GM19395 (cell line): ENCODE measurements around the gene IFNL3.
"Not testable (repeated sequence)": the region's sequence is repeated elsewhere in the genome, so short reads cannot be mapped to it uniquely, and the experiment has no call there.

Source experiments
- ATAC-seq: cut with Tn5 transposase; IDR thresholded peaks from one replicate; pipeline ENCODE4 v1.9.1; 2021; ENCODE audit warnings: mild to moderate bottlenecking, moderate library complexity; ENCODE audit not compliant: unreplicated experiment

Gene IFNL3

GRCh38 chr19:39218230-39219007 lies 26.4 kb downstream of the IFNL3 start:
- ATAC-seq, result no peak

DNA sequence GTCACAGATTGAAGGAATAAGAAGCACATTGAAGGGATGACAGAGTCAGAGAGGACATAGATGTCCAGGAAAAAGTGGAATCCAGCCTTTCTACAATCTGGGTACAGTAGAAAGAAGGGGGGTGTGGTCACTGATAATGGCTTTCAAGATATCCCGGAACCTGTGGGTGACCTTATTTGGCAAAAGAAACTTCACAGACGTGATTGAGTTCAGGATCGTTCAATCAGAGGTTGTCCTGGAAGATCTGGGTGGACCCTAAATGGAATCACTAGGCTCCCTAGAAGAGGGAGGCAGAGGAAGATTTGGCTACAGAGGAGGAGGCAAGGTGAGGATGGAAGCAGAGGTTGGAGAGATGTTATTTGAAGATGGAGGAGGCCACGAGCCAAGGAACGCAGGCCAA lies 27.7 kb downstream of the IFNL3 start:
- ATAC-seq, result no peak

DNA sequence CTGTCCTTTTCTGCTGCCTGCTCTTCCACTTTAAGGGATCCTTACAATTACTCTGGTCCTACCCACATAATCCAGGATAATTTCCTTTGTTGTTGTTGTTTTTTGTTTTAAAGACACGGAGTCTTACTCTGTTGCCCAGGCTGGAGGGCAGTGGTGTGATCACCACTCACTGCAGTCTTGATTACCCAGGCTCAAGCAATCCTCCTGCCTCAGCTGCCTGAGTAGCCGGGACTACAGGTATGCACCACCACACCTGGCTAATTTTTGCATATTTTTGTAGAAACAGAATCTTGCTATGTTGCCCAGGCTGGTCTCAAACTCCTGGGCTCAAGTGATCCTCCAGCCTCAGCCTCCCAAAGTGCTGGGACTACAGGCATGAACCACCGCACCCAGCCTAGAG lies 29.5 kb downstream of the IFNL3 start:
- not testable (repeated sequence) for ATAC-seq

- ATAC-seq, result no peak
Measured at GRCh38 chr19:39212375-39212742, 32.4 kb downstream of the IFNL3 start.

DNA sequence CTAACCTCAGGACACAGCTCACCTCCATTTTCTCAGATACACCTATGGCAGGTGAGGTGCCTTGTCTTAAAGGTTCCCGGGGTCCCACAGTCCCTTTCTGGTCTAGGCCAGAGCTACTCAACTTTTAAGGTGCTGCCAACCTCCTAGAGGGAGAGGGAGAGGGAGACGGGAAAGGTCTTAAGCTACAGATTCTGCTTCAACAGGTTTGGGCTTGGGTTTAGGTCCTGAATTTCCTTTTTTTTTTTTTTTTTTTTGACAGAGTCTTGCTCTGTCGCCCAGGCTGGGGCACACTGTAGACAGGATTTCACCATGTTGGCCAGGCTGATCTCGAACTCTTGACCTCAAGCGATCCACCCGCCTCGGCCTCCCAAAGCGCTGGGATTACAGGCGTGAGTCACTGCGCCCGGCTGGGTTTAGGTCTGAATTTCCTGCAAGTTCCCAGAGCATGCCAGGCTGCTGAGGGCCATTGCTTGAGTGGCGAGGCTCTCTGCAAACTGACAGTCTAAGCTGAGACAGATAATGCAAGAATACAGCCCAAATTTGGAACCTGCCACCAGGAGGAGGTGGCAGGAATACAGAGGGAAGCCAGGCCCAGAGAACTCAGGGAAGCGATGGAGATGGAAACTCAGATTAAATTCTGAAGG lies 33.0 kb downstream of the IFNL3 start:
- ATAC-seq, result no peak

- ATAC-seq, result no peak
Measured at GRCh38 chr19:39209196-39209595, 35.6 kb downstream of the IFNL3 start.

- no peak for ATAC-seq
Measured at GRCh38 chr19:39208175-39208795, 36.5 kb downstream of the IFNL3 start.

DNA sequence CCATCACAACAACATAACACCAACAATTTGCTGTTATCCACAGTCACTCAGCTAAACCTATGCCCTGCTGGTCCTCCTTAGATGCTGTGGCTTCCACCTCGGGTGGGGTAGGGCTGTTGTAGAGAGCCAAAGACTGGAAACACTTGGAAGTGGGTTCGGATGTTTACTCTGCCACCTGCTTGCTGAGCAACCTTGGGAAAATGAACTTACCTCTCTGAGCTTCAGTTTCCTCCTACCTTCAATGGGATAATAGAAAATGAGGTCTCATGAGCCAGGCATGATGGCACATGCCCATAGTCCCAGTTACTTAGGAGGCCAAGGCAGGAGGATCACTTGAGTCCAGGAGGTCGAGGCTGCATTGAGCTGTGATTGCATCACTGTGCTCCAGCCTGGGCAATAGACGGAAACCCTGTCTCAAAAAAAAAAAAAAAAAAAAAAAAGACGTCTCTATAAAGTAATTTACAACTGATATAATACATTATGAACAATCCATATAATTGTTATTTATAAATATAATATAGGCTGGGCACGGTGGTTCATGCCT lies 37.4 kb downstream of the IFNL3 start:
- no peak for ATAC-seq

DNA sequence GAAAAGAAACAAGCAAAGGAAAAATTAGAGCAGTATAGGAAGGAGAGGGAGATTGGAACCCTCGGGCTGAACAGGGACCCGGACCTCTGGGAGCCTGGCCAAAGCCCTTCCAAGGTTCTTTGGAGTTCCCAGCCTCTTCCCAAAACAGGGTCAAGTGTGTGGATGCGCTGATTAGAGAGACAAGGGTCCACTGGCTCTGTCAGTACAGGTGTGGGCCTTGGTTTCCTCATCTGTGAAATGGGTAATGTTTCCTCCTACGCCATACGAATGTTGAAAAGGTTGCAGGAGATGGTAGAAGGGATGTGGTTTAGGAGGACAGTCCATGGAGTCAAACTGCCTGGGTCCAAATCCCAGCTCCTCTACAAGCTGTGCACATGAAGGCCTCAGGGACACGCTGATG lies 38.7 kb downstream of the IFNL3 start:
- ATAC-seq, result no peak

DNA sequence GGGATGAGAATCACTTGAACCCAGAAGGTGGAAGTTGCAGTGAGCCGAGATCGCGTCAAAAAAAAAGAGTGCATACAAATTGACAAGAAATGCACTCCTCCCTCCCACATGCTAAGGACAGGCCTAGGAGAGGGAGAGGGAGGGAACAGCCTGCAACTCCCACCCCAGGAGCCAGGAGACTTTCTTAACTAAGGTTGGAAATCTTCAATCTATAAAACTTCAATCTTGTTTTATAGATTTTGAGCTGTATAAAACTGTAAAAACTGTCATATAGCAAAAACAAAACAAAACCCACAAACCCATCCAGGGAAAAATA lies 39.4 kb downstream of the IFNL3 start:
- ATAC-seq, result no peak

GRCh38 chr19:39203372-39204341 lies 41.1 kb downstream of the IFNL3 start, which contains the start of gene SYCN:
Gene SYCN, minus strand, starts transcription at chr19:39204263. Its CDS starts 9 bp downstream, at chr19:39204254.
- ATAC-seq, result no peak

DNA sequence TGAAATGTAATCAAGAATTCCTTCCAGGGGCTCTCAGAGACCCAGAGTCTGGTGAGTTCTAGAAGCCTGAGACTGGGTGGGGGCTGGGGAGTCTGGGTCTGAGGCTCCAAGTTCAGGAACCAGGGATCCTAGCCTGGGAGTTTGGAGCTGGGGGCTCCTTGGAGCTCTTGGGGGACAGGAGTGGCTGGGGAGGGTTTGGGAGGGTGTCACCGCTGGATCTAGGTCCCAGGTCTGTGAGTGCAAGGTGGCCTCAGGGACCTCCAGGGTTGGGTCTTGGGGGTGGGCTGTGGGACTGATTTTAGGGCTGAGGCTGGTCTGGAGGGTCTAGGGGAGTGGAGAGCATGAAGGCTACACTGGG lies 41.8 kb downstream of the IFNL3 start:
- ATAC-seq, result no peak

DNA sequence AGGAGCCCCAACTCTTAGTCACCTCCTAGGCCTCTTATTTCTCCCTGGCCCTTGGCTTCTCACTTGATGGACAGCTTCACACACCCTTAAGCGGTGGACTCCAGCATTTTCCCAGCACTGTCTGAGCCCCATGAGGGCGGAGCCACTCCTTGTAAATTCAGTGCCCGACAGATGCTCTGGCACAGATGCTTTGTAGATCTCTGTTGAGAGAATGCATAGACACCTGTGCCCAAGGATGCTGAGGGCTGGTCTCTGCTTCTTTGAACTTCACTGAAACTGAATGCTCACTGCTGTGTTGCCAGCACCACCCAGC lies 44.0 kb downstream of the IFNL3 start:
- ATAC-seq, result no peak

- ATAC-seq, result no peak
Measured at GRCh38 chr19:39200066-39200802, 44.6 kb downstream of the IFNL3 start.

DNA sequence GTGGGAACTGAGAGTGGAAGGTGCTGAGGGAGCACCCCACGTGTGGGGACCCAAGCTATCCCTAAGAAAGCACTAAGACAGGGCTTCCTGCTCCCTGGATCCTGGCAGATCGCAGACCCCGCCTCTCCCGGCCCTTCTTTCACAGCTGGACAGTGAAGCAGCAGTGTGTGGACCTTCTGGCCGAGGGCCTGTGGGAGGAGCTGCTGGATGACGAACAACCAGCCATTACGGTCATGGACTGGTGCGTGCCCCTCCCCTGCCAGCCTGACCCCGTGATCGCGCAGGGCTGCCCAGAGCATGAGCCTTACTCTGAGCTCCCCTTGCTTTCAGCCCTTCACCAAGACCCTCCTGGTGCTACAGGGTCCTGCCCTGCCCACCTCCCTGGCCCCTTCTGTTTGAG lies 45.8 kb downstream of the IFNL3 start:
- ATAC-seq, result no peak

- ATAC-seq, result no peak
Measured at GRCh38 chr19:39197808-39198207, 47.0 kb downstream of the IFNL3 start.

- ATAC-seq, result no peak
Measured at GRCh38 chr19:39196860-39197562, 47.8 kb downstream of the IFNL3 start, which contains the start of gene NCCRP1. Gene NCCRP1, plus strand, starts transcription at chr19:39196964. Its CDS starts 19 bp downstream, at chr19:39196983.

- ATAC-seq, result no peak
Measured at GRCh38 chr19:39196320-39196719, 48.5 kb downstream of the IFNL3 start.

- no peak for ATAC-seq
Measured at GRCh38 chr19:39195755-39196154, 49.1 kb downstream of the IFNL3 start.
